Measurements from ENCODE around the gene AMOTL2. TPM values are rescaled to one million over a fixed set of nuclear protein-coding genes. Genes with fewer than 3 reads are reported as not detected.
A peak's percentile ranks its signal among the peaks of the same experiment; 100 is the strongest.

AMOTL2 gene
- total and polyA plus RNA-seq, 2 experiments from 2014 or later, result 17.9 to 102 TPM

DNA sequence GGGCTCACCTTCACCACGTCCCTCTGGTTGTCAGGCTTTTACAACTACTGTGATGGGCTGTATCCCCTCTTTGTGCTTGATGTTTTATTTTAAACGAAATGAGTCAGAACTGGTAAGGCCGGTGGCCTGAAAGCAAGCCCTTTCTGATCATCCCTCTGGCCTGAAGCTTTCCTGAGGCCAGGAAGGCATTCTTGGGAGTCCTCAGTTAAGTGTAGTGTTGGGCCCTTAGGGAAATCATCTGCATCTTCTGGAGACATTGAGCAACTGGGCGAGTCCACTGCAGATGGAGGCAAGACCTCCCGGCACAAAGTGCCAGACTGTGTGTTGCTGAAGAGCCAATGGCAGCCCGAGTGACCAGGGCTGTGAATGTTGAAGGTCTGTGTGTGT lies 33.0 kb upstream of the AMOTL2 start:
- peak; percentile 22 for ATAC-seq
- peak overlapping the region; percentile 97 for H2AFZ ChIP-seq
- Mint-ChIP-seq H3K27ac (no peak overlapping the region), H3K4me1 (peaks cover 42% of the 10 kb centered on the region), H3K36me3 (ENCODE audit: low read depth) (peaks cover 14% of the 10 kb centered on the region), H3K27me3 (ENCODE audit: insufficient read depth, low read depth, poor library complexity) (peaks cover 51% of the 10 kb centered on the region), H3K9me3 (peaks cover 21% of the 10 kb centered on the region), H3K4me3 (peak overlapping the region; percentile 70)
- no peaks in the 10 kb centered on the region for H4K20me1 ChIP-seq (replicated peaks; ENCODE audit: insufficient read depth)
- H3K9me2 ChIP-seq (ENCODE audit: insufficient read depth), result no peaks in the 10 kb centered on the region
- H3K27ac ChIP-seq (ENCODE audit: low read depth), result no peak overlapping the region
- peak overlapping the region; percentile 73 for H3K4me3 ChIP-seq
- H3K4me1 ChIP-seq (ENCODE audit: insufficient read depth), result peaks cover 35% of the 10 kb centered on the region
- no peak for TF ChIP-seq ZNF114 (CRISPR knock-in tag; IDR thresholded peaks at IDR 0.05)
- no peak for TF ChIP-seq STAT1 (IDR thresholded peaks at IDR 0.05; ENCODE audit: unreplicated experiment)
- TF ChIP-seq NANOG (IDR thresholded peaks at IDR 0.05; ENCODE audit: borderline replicate concordance), result no peak
- no peak for TF ChIP-seq ZNF462 (CRISPR knock-in tag; IDR thresholded peaks at IDR 0.05)
- no peak for TF ChIP-seq JUNB (IDR thresholded peaks at IDR 0.05; ENCODE audit: unreplicated experiment)
- no peak for TF ChIP-seq ETS1 (IDR thresholded peaks at IDR 0.05)
- no peak for TF ChIP-seq EZH2phosphoT487 (IDR thresholded peaks at IDR 0.05; ENCODE audit: unreplicated experiment)
- H3K4me2 ChIP-seq, result peak overlapping the region; percentile 93
- H3K79me2 ChIP-seq (replicated peaks; ENCODE audit: insufficient read depth), result no peaks in the 10 kb centered on the region
- H3K36me3 ChIP-seq (ENCODE audit: insufficient read depth), result peaks cover 4% of the 10 kb centered on the region; the same call in 1 of the 2 replicates
- H3F3A ChIP-seq (replicated peaks; ENCODE audit: low read depth), result peaks cover 9% of the 10 kb centered on the region; the same call in 1 of the 2 replicates
- H3K27me3 ChIP-seq (ENCODE audit: insufficient read depth), result peaks cover 54% of the 10 kb centered on the region
- DNase-seq (ENCODE audit: low spot score), result peak; percentile 47
